ENCODE measurements around the gene ERF.

DNA sequence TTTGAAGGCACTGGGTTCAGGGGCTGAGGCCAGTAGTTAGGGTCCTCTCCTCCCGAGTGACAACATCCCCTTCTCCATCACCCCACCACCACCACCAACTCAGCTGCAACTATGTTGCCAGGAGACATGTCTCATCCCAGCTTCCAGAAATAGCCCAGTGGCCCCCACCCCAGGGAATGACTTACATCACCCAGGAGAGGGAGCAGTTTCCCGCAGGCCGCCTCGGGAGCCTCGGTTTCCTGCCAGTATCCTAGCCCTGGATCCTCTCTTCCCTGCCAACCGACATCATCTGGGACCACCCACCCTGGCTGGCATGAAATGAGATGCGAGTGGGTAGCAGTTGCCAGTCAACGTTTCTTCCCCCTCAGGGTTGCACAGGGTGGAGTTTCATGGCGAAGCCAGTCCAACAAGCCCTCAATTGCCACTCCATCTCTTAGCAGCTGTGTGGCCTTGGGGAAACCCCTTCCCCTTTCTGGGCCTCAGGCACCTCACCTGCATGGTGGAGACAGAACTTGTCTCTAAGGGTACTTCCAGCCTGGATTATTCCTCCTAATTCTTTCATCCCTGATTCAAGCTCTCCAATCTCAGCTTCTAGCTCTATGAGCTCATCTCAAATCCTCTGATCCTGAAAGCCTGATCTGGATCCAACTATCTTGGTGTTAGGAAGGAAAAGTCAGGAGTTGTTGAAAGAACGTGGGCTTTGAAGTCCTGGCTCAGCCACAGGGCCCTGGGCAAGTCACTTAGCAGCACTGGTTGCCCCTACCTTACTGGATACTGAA is 8.6 kb downstream of the ERF start:
- no peak for TF ChIP-seq CTCF (IDR thresholded peaks at IDR 0.05)
- no peak for TF ChIP-seq EZH2 (IDR thresholded peaks at IDR 0.05; ENCODE audit: borderline replicate concordance, insufficient read depth, low read depth, low read length, poor library complexity, severe bottlenecking)

Data from B cell (primary cell).